LNCAP (cell line): ENCODE results near the gene NDUFV1.

Experiments
- CTCF ChIP-seq: fragments of 450-650 bp; IDR thresholded peaks from 2 replicates; pipeline ENCODE4 v1.5.1; 2017; ENCODE audit warnings: mild to moderate bottlenecking

NDUFV1 gene

GRCh38 chr11:67654225-67654624 lies 47.5 kb downstream of the NDUFV1 start:
- TF ChIP-seq CTCF, result no peak

GRCh38 chr11:67656278-67656922 lies 49.7 kb downstream of the NDUFV1 start:
- TF ChIP-seq CTCF, result no peak

- TF ChIP-seq CTCF, result no peak
These were observed 50.6 kb downstream of the NDUFV1 start for GRCh38 chr11:67657300-67657699.
